Uterus (tissue), 2 donors: ENCODE results near the gene ZBTB20.

Source experiments
- CTCF ChIP-seq, 4 experiments: fragments of 200-600 bp in 2 of 4; fragments of 450-650 bp in 2 of 4; sonication (generic) in 2 of 4; IDR thresholded peaks; one replicate each; pipeline ENCODE4 v1.5.1; 2016 to 2019; ENCODE audit warnings: antibody characterized with exemption in 4 of 4, mild to moderate bottlenecking in 2 of 4, moderate library complexity in 1 of 4
- POLR2A ChIP-seq, 2 donors: fragments of 450-650 bp; IDR thresholded peaks; one replicate each; pipeline ENCODE4 v1.6.1; 2016; ENCODE audit warnings: antibody characterized with exemption in 2 of 2, mild to moderate bottlenecking in 1 of 2, moderate library complexity in 1 of 2

- TF ChIP-seq CTCF (IDR thresholded peaks at IDR 0.05) (no peak), POLR2A (IDR thresholded peaks at IDR 0.05) (no peak)
These were observed 104.7 kb downstream of the ZBTB20 start for GRCh38 chr3:115042351-115042750.
